ENCODE measurements around the gene EXOSC1.
"Not testable (repeated sequence)": the region's sequence is repeated elsewhere in the genome, so short reads cannot be mapped to it uniquely, and the experiment has no call there.

Gene EXOSC1

GRCh38 chr10:97445722-97446639 lies at the start of gene EXOSC1, which contains the start of gene ZDHHC16:
Gene EXOSC1 (minus strand): TSS chr10:97446006. CDS start chr10:97445985, 21 bp downstream.
Gene ZDHHC16 (plus strand): TSS chr10:97446175. CDS start chr10:97451676, 5,501 bp downstream.
- DNase-seq, result peak; percentile 98

GRCh38 chr10:97494863-97495506 lies 49.2 kb upstream of the EXOSC1 start:
- no peak for DNase-seq

GRCh38 chr10:97494151-97494550 lies 48.3 kb upstream of the EXOSC1 start:
- DNase-seq, result no peak

DNA sequence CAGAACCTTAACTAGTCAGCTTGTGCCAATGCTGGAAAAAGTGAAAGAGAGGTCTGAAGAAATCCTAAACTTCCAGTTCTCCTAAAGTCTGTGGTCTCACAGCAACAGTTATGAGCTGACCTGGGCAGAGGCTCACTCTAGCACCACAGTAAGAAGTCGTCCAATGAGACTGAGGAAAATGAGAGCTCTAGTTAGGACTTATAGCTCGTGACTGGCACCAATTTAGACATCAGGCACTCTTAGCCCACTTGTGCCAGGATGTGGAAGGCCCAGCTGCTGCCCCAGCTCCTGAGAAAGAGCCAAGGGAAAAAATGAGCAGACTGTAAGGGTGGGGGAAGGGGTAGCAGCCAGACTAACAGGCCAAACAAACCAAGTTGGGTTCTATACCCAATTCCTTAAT lies 44.8 kb upstream of the EXOSC1 start:
- no peak for DNase-seq

- no peak for DNase-seq
These were observed 40.0 kb upstream of the EXOSC1 start for GRCh38 chr10:97485647-97486281.

DNA sequence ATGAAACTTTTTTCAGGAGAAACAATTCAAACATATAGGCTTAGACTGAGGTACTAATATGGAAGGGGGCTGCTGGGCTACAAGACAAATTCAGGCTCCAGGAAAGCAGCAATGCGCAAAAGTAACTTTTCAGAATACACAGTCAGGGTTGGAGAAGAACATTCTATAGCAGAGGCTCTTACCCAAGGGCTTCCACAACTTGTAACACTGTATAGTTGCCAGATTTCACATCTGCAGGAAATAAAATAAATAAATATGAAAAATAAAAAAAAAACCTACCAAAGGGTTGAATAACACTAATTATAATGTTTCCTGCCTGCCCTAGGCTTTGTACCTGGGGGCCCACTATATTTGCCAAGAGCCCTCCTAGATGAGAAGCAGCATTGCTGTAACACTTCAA lies 38.1 kb upstream of the EXOSC1 start:
- no peak for DNase-seq

GRCh38 chr10:97483506-97483905 lies 37.7 kb upstream of the EXOSC1 start:
- no peak for DNase-seq

DNA sequence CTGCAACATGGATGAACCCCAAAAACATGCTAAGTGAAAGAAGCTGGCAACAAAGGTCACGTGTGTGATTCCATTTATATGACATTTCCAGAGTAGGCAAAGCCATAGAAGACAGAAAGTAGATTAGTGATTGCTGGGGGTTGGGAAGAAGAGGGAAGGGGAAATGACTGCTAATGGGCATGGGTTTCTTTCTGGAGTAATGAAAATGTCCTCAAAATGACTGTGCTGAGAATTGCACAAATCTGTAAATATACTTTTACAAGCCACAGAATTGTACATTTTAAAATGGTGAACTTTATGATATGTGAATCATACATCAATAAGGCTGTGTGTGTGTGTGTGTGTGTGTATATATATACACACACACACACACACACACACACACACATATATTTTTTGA lies 36.6 kb upstream of the EXOSC1 start:
- DNase-seq, result no peak

DNA sequence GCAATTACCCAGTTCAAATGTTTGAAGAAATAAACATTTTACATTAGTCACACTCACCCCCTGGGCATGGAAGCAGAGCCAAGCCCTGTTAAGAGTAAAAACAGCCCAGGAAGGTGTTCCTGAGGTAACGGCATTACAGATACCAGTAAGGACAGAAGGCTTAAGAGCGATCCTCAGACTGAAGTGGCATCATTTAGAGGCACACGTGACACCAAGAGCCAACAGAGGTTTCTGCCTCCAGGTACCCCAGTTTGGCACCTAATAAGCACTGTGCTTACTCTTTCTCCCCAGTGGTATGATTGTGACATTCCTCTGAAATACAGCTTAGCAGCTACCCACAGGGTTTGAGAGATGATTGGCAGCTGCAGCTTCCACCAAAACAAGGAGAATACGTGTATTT lies 35.3 kb upstream of the EXOSC1 start:
- DNase-seq, result no peak

DNA sequence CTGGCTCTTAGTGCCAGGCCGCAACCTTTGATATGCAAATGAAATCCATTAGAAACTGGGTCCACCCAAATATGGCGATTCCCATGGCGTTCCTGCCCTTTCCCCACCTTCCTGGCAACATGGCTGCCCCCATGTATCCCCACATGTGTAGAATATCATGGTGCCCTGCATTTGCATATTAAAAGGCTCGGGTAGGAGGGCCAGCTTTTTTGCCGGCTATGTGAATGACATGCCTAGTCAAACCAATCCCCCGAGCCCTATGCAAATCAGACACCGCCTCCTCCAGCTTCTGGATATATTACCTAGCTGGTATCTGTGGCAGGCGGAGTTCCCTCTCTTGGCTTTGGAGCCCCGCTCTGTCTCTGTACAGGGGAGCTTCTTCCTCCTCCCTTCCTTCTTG lies 34.1 kb upstream of the EXOSC1 start:
- peak; percentile 39 for DNase-seq

DNA sequence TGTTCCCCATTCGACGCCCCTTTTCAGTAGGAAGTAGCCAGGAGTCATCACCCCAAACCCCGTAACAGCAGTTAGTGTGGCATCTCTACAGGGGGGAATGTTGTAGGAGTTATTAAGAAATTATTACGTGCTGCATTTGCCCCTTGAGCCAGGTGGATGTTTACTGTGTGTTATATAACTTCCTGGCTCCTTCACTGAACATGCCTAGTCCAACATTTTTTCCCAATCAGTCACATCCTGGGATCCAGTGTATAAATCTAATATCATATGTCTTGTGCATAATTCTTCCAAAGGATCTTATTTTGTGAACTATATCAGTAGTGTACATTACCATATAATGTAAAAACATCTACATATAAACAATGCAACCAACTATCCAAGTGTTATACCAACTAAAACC lies 33.6 kb upstream of the EXOSC1 start:
- DNase-seq, result not testable (repeated sequence)

DNA sequence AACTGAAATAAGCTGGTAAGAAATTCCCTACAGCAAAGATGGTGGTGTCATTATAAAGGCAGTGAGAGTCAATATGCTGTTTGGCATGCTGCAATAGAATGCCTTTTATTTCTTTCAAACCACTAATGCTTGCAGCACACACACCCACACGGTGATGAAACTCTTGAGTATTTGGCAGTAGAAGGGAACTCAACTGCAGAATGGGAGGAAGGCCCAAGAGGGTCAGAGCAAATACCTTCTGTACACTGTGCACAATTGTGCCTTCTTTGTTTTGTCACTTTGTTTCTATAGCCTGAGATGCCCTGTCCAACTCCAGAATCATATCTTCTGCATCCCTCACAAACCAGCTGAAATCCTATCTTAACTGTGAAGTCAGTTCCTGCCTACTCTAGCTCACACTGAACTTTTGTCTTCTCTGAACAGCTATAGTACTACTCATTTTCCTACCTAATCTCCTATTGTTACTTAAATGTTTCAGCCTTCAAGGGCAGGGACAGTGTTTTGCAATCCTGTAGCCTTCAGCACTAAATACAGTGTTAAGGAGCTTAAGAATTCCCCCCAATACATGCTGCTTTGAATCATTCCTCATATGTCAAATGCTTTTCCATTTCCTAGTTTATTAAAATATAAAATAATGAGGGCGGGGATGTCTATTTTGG lies 30.3 kb upstream of the EXOSC1 start:
- peak; percentile 23 for DNase-seq

DNA sequence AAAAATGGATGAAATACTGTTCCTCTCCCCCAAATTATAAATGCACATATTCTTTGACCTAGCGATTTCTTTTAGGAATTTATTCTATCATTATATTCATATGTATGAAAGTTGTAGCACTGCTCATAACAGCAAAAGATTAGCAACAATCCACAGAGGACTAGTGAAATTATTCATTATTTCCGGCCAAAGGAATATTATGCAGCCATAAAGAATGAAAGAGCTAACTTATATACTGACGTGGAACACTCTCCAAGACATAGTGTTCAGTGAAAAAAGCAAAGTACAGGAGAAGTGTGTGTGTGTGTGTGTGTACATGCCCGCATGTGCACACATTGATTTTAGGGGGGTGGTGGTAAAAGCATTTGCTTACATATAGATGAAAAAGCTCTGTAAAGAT lies 29.1 kb upstream of the EXOSC1 start:
- no peak for DNase-seq

GRCh38 chr10:97468781-97469180 lies 23.0 kb upstream of the EXOSC1 start:
- not testable (repeated sequence) for DNase-seq

DNA sequence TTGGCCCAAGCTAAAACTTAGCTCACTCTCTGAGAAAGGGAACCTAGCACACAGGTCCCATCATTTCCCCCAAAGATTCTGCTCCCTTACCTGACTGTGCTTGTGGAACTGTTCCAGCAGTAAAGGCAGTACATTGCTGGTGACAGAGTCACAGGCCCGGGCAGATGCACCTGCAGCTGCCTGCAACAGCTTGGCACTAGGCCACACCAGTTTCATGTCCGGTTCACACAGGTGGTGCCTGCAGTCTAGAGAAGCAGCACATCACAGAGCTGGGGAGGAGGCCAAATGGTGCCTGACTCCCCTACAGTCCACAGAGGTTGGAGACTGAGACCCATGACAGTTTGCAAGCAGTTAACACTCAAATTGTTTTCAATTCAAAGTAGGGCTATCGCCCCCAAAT lies 22.4 kb upstream of the EXOSC1 start:
- no peak for DNase-seq

- no peak for DNase-seq
These were observed 20.9 kb upstream of the EXOSC1 start for GRCh38 chr10:97466755-97467154.

GRCh38 chr10:97465982-97466381 lies 20.2 kb upstream of the EXOSC1 start:
- DNase-seq, result no peak

DNA sequence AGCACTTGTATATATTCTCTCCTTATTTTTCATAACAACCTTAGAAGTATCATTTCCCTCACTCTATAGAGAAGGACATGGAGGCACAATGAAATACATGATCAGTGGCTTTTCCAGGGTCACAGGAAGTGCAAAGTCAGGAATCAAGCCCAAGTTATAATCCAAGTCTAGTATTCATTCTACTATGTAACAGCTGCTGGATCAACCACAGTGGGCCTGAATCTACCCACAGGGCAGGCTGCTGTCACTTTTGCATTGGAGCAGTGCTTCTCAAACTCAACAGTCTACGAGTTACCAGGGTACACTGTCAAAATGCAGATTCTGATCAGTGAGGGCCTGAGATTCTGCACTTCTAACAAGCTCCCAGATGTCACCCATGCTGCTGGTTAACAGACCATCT lies 18.4 kb upstream of the EXOSC1 start:
- no peak for DNase-seq

DNA sequence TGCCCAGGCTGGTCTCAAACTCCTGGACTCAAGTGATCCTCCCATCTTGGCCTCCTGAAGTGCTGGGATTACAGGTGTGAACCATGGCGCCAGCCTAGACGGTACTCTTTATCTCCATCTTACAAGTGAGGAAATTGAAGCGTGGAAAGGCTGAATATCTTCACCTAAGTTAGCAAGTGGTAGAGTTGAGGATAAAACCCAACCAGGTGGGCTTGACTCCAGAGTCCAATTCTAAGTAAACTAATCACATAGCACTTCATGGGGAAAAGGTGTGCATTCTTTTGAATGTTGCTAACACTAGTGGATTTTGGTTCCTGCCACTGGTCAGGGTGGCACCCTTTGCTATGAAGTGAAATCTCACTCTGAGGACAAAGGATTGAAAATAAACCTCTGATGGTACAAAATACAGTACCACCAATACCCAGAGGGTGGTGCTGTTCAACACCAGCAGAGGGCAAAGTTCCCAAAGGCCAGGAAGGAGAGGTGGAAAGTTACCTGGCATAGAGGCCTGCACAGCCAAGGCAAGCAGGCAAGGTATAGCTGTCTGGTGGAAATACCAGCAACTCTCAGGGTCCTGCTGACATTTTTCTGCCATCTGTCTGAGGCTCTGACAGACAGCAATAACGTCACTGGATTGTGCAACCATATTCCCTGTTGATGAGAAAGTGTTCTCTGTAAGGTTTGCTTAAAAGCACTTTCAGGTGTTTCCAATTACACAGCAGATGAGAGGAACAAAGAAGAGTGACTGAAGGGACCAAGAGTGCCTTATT lies 17.7 kb upstream of the EXOSC1 start:
- DNase-seq, result peak; percentile 67

- DNase-seq, result no peak
These were observed 16.5 kb upstream of the EXOSC1 start for GRCh38 chr10:97462309-97462708.

DNA sequence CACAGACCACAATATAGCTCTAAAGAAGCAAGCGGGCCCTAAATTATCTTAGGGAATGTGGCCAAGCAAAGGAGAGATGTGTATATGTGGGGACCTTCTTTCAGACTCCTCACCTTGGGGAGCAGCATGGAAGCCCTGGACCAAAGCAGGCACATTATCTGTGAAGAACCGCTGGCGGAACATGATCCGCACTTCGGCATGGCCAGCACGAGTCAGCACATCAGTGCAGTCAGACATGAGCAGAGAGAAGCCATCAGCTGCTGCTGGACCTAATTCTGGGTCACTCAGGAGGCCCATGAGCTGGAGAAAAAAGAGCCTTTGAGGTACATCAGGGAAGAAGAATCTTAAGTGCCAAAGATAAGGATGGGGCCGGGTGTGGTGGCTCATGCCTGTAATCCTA lies 14.1 kb upstream of the EXOSC1 start:
- DNase-seq, result no peak

- no peak for DNase-seq
These were observed 13.3 kb upstream of the EXOSC1 start for GRCh38 chr10:97459111-97459510.

All from hematopoietic multipotent progenitor cell treated with erythropoietin and hydrocortisone succinate and interleukin-3 and kit ligand, for 6 days (in vitro differentiated cells).